Endometrial microvascular endothelial cells (primary cell): ENCODE data around the gene RPS6KA2. TPM values are rescaled to one million over a fixed set of nuclear protein-coding genes. Genes with fewer than 3 reads are reported as not detected.

Experiments
- in situ Hi-C: cut with HindIII; loops from 2 replicates; pipeline ENCODE4 v1.10.0; 2017; ENCODE audit warnings: low sequenced_read_pairs, low pct_unique_long_range_greater_than_20kb; ENCODE audit errors: inconsistent ontology term
- total RNA-seq: library from RNA; depleted of rRNA; stranded (reverse); fragments of >200 nt; gene quantifications from one replicate; pipeline ENCODE4 v1.2.3, GENCODE V29; 2015; ENCODE audit errors: inconsistent ontology term

The RPS6KA2 gene
- total RNA-seq, 1 donor from 2014 or later, result 35.5 TPM

- in situ Hi-C loops, result no loop called here
Measured at GRCh38 chr6:166601956-166602355, 25.1 kb downstream of the RPS6KA2 start.

GRCh38 chr6:166600931-166601330 lies 26.1 kb downstream of the RPS6KA2 start:
- in situ Hi-C loops, result no loop called here

- in situ Hi-C loops, result no loop called here
Measured at GRCh38 chr6:166599205-166599604, 27.8 kb downstream of the RPS6KA2 start.

GRCh38 chr6:166598441-166599138 lies 28.5 kb downstream of the RPS6KA2 start:
- in situ Hi-C loops, result no loop called here

- in situ Hi-C loops, result no loop called here
Measured at GRCh38 chr6:166597711-166598440, 29.2 kb downstream of the RPS6KA2 start.

GRCh38 chr6:166596776-166597507 lies 30.1 kb downstream of the RPS6KA2 start:
- in situ Hi-C loops, result no loop called here

- in situ Hi-C loops, result no loop called here
Measured at GRCh38 chr6:166595949-166596348, 31.1 kb downstream of the RPS6KA2 start.

GRCh38 chr6:166595061-166595780 lies 31.8 kb downstream of the RPS6KA2 start:
- in situ Hi-C loops, result no loop called here

GRCh38 chr6:166592821-166593220 lies 34.2 kb downstream of the RPS6KA2 start:
- in situ Hi-C loops, result no loop called here

- in situ Hi-C loops, result no loop called here
Measured at GRCh38 chr6:166591961-166592520, 35.0 kb downstream of the RPS6KA2 start.

- in situ Hi-C loops, result no loop called here
Measured at GRCh38 chr6:166591026-166591425, 36.0 kb downstream of the RPS6KA2 start.

- in situ Hi-C loops, result no loop called here
Measured at GRCh38 chr6:166589786-166590574, 37.1 kb downstream of the RPS6KA2 start.

- in situ Hi-C loops, result no loop called here
Measured at GRCh38 chr6:166589337-166589731, 37.7 kb downstream of the RPS6KA2 start.

GRCh38 chr6:166588691-166589336 lies 38.2 kb downstream of the RPS6KA2 start:
- in situ Hi-C loops, result no loop called here

- in situ Hi-C loops, result no loop called here
Measured at GRCh38 chr6:166587631-166588413, 39.2 kb downstream of the RPS6KA2 start.

GRCh38 chr6:166586424-166587156 lies 40.5 kb downstream of the RPS6KA2 start, which contains the start of gene RAMACL:
Gene RAMACL, minus strand, starts transcription at chr6:166586678. Its CDS starts 201 bp downstream, at chr6:166586477.
- in situ Hi-C loops, result no loop called here
